Omental fat pad (tissue), 4 donors: ENCODE measurements around the gene DENND1A. TPM values are rescaled to one million over a fixed set of nuclear protein-coding genes. Genes with fewer than 3 reads are reported as not detected.

Experiments used
- ATAC-seq: fragments of 150-250 bp; one replicate; pipeline ENCODE4 v1.9.1; 2016; ENCODE audit warnings: mild to moderate bottlenecking, moderate library complexity; ENCODE audit not compliant: low FRiP score
- DNase-seq: peaks from one replicate; pipeline ENCODE4 v3.0.0-alpha.2; 2019; ENCODE audit warnings: low spot score
- total RNA-seq, 4 donors: library from RNA; depleted of rRNA; stranded (reverse); fragments of >200 nt; gene quantifications; one replicate each; pipeline ENCODE4 v1.1.0, GENCODE V29; 2016
- TF ChIP-seq, protein P1 (sequence below), 3 donors: fragments of 450-650 bp; IDR thresholded peaks; one replicate each; pipeline ENCODE4 v1.5.1; 2016 to 2017; ENCODE audit warnings: antibody characterized with exemption in 3 of 3, mild to moderate bottlenecking in 3 of 3, moderate library complexity in 2 of 3

Gene DENND1A
- total RNA-seq, 4 donors from 2014 or later, result 15.2 to 22.8 (median 20.7) TPM

DNA sequence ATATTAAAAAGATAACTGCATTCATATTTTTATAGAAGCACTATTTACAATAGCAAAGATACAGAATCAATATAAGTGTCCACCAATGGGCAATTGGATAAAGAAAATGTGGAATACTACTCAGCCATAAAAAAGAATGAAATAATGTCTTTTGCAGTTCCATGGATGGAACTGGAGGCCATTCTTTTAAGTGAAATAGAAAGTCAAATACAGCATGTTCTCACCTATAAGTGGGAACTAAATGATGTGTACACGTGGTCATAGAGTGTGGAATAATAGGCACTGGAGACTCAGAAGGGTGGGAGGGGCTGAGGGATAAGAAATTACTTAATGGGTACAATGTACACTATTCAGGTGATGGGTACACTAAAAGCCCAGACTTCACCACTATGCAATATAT is 53.2 kb downstream of the DENND1A start:
- DNase-seq (no peak), ATAC-seq (no peak)
- TF ChIP-seq, protein P1, sequence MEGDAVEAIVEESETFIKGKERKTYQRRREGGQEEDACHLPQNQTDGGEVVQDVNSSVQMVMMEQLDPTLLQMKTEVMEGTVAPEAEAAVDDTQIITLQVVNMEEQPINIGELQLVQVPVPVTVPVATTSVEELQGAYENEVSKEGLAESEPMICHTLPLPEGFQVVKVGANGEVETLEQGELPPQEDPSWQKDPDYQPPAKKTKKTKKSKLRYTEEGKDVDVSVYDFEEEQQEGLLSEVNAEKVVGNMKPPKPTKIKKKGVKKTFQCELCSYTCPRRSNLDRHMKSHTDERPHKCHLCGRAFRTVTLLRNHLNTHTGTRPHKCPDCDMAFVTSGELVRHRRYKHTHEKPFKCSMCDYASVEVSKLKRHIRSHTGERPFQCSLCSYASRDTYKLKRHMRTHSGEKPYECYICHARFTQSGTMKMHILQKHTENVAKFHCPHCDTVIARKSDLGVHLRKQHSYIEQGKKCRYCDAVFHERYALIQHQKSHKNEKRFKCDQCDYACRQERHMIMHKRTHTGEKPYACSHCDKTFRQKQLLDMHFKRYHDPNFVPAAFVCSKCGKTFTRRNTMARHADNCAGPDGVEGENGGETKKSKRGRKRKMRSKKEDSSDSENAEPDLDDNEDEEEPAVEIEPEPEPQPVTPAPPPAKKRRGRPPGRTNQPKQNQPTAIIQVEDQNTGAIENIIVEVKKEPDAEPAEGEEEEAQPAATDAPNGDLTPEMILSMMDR (IDR thresholded peaks at IDR 0.05), result no peak

DNA sequence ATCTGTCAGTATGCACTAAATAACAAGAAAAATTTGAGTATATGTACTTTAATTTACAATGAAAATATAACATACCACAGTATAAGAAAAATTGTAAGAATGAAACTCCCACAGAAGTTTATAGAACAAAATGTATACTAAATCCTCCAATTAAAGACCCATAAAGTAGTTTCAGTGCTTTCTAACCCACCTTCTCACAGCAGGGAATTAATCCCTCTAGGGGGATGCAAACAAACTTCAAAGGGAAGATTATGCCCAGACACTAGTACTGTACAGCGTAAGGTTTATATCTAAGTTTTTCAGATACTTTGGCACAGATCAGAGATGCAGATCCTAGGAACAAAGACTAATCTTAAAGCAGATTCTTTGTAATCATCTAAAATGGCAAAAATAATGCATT is 57.2 kb downstream of the DENND1A start:
- ATAC-seq (no peak), DNase-seq (no peak)
- TF ChIP-seq, protein P1 (IDR thresholded peaks at IDR 0.05), result no peak

DNA sequence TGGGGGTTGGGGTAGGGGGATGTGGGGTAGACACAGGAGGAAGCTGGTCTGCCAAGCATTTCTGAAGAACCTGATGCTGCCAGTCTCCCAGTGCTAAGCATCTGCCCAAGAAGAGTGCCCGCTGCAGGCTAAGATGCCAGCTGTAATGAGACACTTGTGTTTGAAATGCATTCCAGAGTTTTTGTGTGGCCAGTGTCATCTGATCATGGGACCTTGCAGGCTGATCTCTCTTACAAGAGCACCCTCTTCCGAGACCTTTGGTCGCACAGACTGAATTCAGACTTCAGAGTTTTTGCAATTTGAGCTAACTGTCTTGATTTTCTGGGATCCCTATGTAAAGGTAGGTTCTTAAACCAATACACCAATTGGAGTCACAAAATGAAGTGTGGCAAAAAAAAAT is 58.1 kb downstream of the DENND1A start:
- ATAC-seq (no peak), DNase-seq (no peak)
- TF ChIP-seq, protein P1 (IDR thresholded peaks at IDR 0.05), result no peak

DNA sequence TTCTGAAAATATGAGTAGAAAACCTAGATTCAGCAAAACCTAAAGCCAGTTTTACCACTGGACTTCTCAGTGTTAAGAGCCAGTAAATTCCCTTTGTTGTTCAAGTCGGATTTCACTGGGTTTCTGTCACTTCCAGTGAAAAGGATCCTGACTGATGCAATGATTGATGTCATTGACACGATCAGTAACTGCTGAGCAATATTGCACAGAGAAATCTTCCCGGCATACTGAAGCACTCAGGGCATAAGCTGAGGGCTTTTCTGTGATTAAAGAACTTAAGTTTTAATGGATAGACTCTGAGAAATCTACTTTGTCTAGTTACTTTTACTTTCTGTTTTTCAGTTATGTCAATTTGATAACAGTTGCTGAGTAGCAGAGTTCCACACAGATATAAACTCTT is 61.9 kb downstream of the DENND1A start:
- TF ChIP-seq, protein P1 (IDR thresholded peaks at IDR 0.05), result no peak
- ATAC-seq (no peak), DNase-seq (no peak)

DNA sequence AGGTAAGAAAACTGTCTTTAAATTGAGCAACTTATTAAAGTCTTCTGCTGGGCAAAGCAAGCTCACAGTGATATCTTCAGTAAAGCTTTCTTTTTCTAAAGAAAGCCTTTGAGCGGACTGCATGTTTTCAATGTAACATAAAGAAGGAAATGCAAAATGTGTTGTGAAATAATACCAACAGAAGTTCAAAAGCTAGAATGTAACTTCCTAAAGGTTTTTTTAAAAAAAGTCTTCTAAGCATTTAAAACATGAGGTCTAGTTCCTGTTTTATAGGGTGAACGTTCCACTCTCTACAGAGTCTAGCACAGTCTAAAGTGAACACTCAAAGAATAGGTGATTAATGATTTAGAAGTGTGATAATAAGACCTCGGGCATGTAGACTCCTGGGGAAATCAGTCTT is 62.9 kb downstream of the DENND1A start:
- TF ChIP-seq, protein P1 (IDR thresholded peaks at IDR 0.05), result no peak
- no peak for DNase-seq
- no peak for ATAC-seq

DNA sequence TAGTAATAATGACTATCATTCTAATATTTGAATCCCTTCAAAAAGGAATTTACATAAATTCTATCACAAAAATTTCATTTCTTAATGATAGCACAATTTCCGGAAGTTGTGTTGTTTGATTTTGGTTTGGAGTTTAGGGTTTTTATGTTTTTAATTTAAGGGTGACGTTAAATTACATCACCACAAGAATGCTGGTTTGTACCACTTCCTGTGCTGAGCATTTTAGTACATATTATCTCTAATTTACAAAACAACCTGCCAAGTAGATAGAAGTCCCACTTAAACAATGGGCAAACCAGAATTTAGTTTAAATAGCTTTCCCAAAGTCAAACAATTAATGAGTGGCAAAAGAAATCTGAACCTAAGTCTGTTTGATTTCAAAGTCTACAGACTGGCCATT is 63.4 kb downstream of the DENND1A start:
- ATAC-seq (no peak), DNase-seq (no peak)
- TF ChIP-seq, protein P1 (IDR thresholded peaks at IDR 0.05), result no peak

DNA sequence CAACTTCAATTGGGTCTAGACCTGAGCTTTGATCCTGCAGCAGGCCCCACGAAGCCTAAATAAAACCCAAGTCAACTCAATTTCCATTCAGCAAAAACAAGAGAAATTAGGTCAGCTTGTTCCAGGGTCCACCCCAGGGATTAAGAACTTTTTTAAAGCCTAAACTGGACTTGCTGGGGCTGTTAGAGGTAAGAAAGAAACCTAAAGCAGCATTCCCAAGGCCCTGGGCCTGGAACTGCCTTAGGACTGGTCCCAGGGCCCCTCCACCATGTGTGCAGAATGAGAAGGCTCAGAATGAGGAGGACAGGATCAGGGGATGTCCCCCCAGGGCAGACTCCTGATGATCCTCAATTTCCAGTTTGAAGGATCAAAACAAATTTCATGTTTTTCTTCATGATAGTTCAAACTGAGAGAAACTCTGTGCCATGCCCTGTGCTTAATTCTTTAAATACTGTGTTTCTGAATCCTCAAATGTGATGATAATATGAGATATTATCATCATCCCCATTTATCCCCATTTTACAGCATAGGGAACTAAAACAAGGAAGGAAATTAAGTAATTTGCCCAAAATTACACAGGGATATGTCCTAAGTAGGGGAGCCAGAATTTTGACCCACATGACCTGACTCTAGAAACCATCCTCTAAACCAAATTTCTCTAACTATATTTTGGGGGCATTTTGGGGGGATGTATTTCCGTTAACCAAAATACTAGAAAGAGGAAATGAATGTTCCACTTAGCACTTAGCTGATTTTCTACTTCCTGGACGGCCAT is 64.5 kb downstream of the DENND1A start:
- DNase-seq, result no peak
- TF ChIP-seq, protein P1 (IDR thresholded peaks at IDR 0.05), result no peak
- no peak for ATAC-seq
